GM21515 (cell line): ENCODE results near the gene SLC7A4.
"Not testable (repeated sequence)": the region's sequence is repeated elsewhere in the genome, so short reads cannot be mapped to it uniquely, and the experiment has no call there.

Experiments
- ATAC-seq: cut with Tn5 transposase; IDR thresholded peaks from one replicate; pipeline ENCODE4 v1.9.1; 2021; ENCODE audit not compliant: unreplicated experiment

Gene SLC7A4

DNA sequence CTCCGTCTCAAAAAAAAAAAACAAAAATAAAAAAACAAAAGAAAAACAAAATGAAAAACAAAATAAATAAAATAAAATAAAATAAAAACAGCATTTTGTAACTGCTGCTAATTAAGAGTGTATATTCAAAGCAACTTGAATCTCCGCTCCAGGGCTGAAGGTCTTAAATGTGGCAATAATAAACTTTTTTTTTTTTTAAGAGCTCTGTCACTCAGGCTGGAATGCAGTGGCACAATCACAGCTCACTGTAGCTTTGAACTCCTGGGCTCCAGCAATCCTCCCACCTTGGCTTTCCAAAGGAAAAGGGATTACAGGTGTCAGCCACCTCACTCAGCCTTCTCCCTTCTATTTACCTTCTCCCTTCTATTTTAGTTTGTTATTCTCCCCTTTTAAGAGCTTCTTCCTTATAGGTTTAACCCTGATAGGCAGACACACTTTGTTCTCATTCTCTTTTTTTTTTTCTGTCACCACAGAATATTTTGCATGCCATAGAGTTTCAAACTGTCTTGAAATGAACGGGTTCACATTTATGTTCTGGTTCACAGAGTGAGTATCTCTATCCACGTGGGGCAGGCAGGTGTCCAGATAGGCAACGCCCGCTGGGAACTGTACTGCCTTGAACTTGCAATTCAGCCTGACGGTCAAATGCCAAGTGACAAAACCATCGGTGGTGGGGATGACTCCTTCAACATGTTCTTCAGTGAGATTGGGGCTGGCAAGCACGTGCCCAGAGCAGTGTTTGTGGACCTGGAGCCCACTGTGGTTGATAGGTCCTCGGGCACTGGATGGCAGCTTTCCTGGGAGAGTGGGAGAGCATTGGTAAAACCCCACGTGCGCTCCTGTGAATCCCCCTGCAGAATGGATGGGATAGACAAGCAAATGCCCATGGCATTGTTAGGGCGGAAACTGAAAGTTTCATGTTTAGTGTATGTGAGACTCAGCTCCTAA, 32.8 kb upstream of the SLC7A4 start:
- ATAC-seq, result no peak

DNA sequence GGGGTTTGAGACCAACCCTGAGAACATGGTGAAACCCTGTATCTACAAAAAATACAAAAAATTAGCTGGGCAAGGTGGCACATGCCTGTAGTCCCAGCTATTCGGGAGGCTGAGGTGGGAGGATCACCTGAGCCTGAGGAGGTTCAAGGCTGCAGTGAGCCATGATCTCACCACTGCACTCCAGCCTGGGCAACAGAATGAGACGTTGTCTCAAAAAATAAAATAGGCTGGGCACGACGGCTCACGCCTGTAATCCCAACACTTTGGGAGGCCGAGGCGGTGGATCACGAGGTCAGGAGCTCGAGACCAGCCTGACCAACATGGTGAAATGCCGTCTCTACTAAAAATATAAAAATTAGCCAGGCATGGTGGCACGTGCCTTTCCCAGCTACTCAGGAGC, 32.1 kb upstream of the SLC7A4 start:
- ATAC-seq, result not testable (repeated sequence)

DNA sequence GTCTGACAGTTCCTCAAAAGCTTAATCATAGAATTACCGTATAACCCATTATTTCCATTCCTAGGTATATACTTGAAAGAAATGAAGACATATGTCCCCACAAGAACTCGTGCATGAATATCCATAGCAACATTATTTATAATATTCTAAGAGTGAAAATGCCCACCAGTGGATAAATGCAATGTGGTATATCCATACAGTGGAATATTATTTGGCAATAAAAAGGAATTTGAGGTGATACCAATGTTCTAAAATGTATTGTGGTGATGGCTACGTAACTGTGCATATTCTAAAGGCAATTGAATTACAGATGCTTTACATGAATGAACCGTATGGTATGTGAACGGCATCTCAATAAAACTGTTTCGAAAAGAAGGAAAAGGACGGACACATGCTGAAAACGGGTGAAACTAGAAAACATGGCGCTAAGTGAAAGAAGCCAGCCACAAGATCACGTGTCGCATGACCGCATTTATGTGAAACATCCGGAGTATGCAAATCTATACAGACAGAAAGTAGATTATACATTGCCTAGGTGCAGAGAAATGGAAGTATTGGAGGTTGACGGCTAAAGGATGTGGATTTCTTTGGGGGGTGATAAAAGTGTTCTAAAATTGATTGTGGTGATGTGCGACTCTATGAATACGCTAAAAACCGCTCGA, 29.4 kb upstream of the SLC7A4 start:
- not testable (repeated sequence) for ATAC-seq

DNA sequence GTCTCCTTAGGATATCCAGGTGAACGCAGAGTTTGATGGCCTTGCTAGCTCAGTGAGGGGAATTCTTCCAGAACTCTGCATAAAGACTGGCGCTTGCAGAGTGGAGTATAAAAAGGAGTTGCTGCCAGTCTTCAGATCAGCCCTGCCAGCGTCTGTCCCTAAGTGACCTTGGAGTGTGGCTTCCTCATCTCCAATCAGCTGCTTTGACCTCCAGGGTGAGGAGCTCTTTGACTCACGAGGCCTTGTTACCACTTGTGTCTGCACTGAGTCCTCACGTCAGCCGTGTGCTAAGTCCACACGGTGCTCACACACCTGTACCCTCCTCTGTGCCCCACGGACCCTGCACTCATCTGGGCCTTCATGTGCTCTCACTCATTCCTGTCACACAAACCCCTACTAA, 28.0 kb upstream of the SLC7A4 start:
- not testable (repeated sequence) for ATAC-seq

DNA sequence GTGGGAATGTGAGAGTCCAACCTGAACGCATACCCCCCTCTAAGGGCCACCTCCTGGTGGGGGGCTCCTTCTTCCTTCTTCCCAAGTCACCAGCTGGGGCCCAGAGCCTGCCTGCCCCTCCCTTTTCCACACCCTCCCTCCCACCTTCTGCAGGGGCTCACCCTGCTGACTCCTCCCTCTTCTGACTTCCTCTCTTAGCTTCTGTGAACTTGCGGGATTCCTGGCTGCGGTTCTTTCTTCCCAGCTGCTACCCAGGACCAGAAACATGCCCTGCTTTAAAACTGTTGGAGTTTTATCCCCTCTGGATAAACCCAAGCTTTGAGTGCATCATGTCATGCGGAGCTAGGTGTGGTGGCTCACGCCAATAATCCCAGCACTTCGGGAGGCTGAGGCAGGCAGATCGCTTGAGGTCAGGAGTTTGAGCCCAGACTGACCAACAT, 23.5 kb upstream of the SLC7A4 start:
- ATAC-seq, result no peak

DNA sequence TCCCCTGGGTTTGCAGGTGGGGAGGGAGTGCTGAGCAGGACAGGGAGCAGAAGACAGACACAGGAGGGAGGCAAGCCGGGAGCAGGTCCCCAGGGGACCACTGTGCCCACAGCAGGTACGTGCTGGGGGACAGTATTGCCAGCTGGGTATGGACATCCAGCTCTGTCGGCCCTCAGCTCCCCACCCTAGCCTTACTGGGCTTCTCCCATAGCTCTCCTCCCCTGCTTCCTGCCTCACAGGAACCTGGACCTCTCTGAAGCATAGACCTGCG, 23.1 kb upstream of the SLC7A4 start:
- ATAC-seq, result no peak

DNA sequence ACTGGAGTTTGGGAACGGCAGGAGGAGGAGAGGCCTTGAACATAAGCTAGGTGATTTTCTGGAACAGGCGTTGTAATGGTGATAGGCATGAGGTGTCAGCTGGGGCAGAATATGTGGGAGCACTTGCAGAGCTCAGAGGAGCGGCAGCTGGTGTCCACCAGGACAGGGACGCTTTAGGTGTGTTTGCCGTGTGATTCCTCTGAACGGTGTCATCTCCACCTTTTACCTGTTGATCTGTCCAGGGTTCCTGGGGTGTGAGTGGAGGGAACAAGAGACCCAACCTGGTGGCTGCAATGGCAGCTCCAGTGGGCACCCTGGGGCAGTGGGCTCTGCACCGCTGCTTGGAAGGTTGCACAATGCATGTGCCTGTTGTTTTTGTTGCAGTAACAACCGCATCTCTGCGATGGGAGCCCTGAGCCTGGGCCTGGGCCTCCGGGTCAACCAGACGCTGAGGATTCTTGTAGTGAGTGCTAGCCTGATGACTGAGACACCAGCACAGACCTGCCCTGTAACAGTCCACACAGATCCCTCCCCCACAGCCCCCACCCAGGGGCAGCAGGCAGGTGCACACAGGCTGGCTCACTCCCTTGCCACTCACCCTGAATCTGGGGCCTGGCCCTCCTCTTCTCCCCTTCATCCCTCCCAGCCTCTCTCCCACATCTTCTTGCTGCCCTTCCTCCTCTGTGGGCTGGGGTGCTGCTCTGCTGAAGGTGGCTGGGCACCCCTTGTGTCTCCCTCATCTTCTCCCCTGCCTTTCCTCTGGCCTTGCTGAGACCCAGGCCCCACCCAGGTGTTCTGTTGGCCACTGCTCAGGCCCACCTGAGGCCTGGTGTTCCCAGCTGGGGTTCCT, 22.6 kb upstream of the SLC7A4 start:
- ATAC-seq, result no peak

DNA sequence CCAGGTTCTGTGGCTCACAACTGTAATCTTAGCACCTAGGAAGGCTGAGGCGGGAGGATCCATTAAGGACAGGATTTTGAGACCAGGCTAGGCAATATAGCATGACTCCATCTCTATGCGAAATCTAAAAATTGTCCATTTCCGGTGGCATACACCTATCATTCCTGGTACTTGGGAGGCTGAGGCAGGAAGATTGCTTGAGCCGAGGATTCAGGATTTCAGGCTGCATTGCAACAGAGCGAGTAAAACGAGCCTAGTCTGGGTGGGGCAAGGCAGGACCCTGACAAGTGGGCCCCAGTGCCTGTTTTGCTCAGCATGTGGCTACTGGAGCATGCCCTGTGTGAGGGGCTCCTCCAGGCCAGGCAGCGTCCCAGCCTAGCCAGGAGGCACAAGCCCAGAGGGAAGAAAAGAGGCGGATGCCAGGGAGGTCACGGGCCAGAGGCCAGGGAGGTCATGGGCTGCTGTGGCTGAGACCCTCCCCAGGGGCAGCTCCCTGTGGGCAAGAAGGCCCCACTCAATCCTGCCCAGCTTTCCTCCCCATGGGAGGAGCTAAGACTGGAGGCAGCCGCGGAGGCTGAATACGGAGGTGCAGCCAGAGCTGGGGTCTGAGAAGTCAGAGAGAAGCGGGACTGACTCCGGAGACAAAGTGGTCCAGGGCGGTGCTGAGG, 21.8 kb upstream of the SLC7A4 start:
- no peak for ATAC-seq

DNA sequence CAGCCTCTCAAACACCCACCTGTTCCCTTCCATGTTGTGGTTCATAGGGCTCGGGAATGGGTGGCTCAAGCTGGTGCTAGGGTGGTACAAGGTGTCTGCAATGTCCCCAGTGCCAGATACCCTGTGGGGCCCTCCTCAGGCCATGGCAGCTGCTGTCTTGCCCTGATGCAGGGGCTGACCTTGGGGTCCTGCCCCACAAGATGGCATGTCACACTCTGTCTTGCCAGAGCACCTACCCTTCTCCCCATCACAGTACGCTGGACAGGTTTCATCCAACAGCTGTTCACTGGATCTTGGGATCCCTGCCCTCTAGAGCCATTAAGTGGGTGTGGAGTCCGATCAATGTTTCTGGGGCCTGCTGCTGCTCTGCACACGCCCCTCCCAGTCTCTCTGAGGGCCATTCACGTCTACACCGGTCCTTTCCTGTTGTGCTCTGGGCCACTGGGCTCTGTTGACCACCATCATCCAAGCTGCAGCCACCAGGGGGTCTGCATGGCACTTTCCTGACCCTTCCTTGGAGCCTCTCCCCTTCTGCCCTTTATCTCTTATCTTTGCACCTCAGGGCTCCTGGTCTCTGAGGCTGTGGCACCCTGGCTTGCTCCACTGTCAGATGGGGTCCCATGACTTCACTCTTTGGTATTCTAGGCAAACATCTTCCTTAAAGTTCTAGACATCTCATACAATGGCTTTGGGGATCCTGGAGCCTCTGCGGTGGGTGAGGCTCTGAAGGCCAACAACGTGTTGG, 20.5 kb upstream of the SLC7A4 start:
- ATAC-seq, result no peak

DNA sequence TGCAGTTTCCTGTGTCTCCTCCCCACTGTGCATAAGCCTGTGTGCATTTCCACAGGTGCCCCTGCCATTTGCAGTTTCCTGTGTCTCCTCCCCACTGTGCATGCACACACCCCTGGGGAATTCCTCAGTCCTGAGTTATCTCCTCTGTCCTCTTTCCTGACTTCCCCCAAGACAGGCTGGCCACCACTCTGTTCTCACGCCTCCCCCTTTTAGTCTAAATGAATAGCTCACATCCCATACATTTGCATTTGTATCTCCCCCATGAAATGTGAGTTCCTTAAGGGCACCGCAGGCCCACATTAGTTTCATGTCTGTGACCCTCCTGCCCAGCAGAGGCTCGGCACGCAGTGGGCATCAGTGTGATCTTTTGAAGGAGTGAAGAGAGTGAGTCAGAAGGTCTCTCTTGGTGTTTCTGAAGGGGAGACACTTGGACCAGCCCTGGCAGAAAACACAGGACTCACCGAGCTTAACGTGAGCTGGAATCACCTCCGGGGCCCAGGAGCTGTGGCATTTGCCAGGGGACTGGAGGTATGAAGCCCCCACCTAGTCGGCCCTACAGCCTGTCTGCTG, 19.6 kb upstream of the SLC7A4 start:
- ATAC-seq, result no peak

DNA sequence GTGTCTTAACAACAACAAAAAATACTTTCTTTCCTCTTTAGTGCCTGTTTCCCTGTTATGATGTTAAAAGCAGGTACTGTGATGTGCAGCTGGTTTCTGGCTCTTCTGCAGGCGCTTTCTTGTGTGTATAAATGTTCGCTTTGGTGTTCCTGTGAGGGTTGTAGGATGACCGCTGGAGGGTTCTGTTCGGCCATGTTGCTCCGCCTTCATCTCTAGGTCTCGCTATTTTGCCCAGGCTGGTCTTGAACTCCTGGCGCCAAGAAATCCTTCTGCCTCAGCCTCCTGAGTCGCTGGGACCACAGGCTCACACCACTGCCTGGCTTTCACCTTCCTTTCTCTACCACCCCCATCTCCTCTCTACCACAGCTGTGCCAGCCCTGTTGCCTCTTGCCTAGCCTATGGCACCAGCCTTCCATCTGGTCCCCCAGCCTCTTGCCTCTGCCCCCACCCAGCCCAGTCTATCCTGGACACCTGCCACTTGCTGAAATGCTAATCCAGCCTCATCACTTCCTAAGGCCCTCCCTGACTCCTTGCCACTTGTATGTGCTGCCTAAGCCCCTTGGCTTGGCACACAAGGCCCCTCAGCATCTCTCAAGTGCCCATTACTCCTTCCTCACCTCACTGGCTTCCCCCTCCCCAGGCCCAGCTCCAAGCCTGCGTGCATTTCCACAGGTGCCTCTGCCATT, 18.9 kb upstream of the SLC7A4 start:
- no peak for ATAC-seq

DNA sequence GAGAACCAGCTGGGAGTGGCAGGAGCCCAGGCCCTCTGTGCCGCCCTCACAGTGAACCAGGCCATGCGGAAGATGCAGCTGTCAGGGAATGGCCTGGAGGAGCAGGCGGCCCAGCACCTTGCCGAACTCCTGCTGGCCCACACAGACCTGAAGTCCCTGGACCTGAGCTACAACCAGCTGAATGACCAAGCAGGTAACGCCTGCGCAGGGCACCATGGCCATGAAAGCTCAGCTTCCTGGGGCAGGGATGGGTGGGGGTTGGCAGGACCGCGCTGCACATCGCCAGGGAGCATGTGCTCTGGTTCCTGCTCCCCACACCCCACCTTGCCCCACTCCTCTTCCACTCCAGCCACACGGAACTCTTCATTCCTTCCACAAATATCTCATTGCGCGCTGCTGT, 16.6 kb upstream of the SLC7A4 start:
- ATAC-seq, result not testable (repeated sequence)

DNA sequence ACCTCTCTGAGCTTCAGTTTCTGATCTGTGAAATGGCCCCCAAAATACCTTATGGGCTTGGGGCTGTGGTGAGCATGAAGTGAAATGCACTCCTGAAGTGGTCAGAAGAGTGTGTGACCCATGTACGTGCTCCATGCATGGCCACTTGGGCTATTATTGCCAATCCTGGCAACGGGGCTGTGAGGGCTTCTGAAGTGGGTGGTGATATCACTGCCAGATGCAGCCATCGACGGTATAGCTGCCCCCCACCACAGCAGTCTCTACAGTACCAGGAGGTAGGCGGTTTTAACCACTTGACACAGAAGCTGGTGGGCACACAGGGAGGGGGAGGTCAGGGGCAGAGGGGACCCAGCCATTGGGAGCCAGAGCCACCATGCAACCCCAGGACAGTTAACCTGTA, 16.1 kb upstream of the SLC7A4 start:
- ATAC-seq, result not testable (repeated sequence)

DNA sequence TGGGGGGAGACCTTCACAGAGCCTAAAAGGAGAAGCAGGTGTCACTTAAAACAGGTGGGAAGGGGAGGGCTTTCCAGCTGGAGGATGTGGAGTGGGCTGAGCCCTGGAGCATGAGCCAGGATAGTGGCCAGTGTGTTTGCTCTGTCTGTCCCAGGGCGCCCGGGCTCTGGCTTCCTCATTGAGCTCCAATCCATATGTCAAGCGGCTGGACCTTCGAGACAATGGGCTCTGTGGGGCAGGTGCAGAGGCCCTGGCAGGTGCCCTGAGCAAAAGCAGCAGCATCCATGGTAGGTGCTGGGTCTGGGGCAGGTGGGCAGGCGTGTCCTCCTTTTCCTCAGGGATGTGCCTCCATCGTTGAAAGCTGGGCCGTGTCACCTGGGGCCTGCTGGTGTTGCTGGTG, 15.4 kb upstream of the SLC7A4 start:
- no peak for ATAC-seq

DNA sequence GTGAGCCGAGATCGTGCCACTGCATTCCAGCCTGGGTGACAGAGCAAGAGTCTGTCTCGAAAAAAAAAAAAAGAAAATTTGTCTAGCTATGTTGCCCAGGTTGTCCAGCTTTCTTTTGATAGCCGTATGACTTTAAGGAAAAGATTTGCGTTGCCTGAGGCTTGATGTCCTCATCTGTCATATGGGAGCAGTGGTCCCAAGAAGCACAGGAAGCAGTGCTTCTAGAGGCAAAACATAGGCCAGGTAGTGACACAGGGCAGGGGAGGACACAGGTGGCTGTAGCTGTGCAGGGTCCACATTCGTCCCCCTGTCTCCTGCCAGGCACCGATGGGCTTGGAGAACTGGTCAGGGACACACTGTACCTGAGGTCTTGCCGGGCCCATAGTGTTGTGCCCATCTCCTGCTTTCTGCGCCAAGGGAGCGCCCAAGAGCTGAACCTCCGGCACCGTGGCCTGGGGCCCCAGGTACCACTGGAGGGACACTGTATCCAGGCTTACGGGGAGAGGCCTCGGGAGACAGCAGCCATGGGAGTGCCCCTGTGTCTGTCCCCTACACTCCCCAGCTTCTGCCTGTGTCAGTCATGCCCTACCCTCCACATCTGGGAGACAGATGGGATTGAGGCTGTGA, 14.8 kb upstream of the SLC7A4 start:
- ATAC-seq, result no peak

DNA sequence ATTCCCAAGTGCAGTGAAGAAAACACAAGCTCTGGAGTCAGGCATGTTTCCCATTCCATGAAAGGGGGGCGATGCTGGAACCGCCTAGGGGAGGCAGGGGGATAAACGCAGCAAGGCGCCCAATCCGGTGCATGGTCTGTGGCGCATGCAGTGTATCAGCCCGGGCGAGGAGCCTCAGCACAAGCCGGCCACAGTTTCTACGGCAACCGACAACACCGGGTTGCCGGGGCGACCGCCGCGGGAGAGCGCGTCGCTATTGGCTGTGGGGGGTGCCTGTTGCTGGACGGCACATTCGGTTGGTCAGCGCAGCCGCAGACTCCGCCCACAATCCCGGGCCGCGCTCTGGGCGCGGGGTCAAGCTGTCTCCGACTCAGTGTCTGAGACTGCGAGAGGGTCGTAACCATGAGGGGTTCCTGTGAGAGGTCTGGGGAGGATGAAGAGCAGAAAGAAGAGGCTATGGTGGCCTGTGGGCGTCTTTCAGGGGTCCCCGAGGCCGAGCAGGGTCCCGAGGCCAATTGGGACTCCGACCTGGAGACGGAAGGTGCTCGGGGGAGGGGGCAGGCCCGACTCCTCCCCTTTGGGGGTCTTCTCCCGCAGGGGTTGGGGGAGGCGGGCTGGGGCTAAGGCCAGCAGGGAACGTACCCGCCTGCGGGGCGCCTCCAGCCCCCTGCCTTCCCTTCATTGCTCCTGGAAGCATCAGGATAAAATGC, 13.4 kb upstream of the SLC7A4 start, which contains the start of gene LRRC74B:
Gene LRRC74B (plus strand): TSS at position 362 of the 710 bp plus-strand sequence. CDS start 41 bp downstream, at position 403.
- ATAC-seq, result peak; percentile 73

DNA sequence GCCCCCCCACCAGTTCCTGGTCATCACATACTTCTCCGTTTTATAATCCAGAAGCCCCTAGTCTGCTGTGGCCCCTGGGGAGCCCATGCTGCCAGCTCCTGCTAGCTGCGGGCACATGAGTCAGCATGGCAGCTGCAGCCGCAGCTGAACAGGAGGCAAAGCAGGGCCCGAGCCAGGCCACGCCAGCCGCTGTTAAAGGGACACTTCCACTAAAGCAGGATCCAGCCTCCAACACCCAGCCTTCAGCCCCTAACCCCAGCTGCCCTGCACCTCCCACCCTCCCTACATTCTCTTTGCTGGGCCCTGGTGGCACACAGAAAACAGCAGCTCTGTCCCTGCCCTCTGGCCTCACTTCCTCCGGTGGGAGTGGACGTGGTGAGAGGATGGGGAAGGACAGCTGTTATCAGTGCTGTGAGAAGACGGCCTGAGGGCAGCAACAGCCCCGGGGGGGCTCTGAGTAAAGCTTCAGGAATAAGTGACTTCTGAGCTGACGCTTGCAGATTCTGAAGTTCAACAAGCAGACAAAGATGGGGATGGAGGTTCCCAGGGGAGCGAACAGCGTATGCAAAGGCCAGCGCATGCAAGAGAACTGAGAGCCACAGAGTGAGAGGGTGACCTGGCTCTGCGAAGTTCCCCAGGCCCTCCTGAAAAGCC, 12.7 kb upstream of the SLC7A4 start:
- no peak for ATAC-seq
